M059J (cell line): ENCODE results near the gene MAP2K5. TPM values are rescaled to one million over a fixed set of nuclear protein-coding genes. Genes with fewer than 3 reads are reported as not detected.

Experiments
- DNase-seq: peaks from one replicate; pipeline ENCODE4 v3.0.0-alpha.2; 2012; ENCODE audit warnings: low read depth
- total RNA-seq: library from RNA; depleted of rRNA; stranded (reverse); fragments of >200 nt; shearing (Covaris generic); gene quantifications from 2 replicates; pipeline ENCODE4 v1.2.3, GENCODE V29; 2014; rRNA removed

The MAP2K5 gene
- total RNA-seq, result 5.5 and 18.0 TPM in 2 replicates

DNA sequence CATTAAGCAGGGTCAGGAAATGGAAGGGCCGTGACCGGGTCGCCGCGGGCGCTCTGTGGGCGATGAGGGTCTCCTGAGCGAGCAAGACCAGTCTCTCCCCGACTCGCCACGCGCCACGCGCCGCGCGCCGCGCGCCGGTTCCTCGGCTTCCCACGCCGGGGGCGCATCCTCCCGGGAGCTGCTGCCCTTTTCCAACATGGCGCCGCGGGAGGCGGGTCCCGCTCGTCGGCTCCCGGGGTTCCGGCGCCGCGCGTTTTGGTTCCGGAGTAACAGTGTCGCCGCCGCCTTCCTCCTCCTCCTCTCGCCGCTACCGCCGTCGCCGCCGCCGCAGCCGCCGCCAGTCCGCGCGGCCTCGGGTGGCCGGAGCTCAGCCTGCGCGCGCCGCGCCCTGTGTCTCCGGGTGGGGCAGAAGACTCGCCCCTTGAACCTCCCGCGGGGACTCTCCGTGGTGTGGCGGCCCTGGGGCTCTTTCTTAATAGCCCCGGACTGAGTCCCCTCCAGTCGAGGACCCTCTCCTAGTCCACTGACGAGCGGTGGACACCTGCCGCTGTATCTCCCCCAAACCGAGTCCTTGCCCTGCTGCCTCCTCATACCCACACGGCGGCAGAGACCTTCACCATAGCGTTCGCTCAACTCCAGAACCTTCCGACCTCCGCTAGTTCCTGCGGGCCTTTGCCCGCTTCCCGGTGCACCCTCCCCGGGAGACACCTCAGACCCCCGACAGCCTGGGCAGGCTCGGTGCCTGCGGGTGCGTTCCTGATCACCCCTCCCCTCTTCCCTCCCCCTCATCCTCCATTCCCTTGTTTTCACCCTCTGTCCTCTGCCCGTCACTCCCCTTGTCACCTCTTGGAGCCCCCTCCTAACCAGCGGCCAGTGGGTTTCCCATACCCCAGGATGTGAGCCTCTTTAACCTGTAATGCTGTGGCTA, at the start of gene MAP2K5:
Gene MAP2K5 (plus strand): TSS at position 284 of the 928 bp plus-strand sequence. CDS start 633 bp downstream, at position 917.
- DNase-seq, result peak; percentile 72

GRCh38 chr15:67495585-67495984, 46.9 kb upstream of the MAP2K5 start:
- DNase-seq, result no peak

GRCh38 chr15:67501177-67501835, 41.2 kb upstream of the MAP2K5 start:
- peak; percentile 57 for DNase-seq

DNA sequence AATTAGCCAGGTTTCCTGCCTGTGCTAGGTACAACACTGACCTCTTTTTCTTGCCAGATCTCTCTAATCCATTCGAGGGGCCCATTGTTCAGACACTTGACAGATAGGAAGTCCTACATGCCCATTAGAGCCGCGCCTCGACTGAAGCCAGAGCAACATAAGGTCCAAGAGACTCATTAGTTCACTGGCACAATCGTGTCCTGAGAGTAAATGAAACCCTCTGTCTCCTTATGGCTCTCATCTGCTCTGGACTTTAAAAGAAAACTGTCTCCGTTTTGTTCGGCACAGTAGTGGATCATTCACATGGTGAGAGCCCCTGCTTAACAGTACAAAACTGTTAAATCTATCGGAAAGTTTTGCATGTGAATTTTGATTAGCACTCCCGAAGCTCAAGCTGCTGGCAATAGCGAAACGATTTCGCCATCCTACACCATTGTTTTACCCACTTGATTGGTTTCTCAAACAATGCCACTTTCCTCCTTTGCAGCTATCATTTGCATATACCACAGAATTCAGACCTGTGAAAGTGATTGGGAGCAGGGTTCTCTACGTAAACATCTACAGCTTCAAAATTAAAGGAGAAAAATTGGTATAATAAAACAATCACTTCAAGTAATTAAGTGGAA, 40.6 kb upstream of the MAP2K5 start:
- DNase-seq, result no peak

- DNase-seq, result no peak
These were observed 38.4 kb upstream of the MAP2K5 start for GRCh38 chr15:67504056-67504455.

- DNase-seq, result no peak
These were observed 37.7 kb upstream of the MAP2K5 start for GRCh38 chr15:67504796-67505195.

DNA sequence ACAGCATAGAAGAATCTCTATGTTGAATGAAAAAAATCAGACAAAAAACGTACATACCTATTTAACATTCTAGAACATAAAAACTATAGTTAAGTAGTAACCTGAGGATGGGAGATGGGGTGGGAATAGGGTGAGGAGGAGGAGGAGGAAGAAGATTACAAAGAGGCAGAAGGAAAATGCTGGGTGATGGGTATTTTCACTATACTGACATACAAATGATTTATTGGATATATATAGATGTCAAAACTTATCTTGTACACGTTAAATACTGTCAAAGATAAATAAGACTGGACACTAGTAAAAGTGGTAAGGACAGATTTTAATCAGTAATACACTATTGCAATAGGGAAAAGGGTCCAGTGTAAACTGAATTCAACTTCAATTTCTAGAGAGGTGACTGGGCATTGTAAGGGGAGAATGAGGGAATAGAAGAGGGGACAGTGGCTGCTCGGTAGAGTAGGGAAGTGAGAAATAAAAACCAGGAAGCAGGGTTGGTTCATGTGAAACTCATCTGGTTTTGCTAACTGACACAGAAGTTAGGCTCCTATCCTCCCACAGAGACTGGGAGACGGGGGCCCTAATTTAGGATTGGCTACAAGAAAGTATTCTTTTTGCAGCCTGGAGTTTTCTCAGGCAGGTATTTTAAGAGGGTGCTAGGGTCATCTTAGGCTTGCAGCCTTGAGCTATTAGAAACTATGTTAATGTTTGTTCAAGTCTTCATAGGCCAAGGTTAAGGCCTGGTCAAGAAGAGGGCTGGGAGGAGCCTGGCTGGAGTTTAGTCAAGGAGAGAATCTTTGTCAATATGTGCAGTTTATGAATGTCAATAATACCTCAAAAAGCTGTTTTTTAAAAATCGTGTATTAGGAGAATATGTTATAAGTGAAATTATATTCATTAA, 36.6 kb upstream of the MAP2K5 start:
- DNase-seq, result no peak

DNA sequence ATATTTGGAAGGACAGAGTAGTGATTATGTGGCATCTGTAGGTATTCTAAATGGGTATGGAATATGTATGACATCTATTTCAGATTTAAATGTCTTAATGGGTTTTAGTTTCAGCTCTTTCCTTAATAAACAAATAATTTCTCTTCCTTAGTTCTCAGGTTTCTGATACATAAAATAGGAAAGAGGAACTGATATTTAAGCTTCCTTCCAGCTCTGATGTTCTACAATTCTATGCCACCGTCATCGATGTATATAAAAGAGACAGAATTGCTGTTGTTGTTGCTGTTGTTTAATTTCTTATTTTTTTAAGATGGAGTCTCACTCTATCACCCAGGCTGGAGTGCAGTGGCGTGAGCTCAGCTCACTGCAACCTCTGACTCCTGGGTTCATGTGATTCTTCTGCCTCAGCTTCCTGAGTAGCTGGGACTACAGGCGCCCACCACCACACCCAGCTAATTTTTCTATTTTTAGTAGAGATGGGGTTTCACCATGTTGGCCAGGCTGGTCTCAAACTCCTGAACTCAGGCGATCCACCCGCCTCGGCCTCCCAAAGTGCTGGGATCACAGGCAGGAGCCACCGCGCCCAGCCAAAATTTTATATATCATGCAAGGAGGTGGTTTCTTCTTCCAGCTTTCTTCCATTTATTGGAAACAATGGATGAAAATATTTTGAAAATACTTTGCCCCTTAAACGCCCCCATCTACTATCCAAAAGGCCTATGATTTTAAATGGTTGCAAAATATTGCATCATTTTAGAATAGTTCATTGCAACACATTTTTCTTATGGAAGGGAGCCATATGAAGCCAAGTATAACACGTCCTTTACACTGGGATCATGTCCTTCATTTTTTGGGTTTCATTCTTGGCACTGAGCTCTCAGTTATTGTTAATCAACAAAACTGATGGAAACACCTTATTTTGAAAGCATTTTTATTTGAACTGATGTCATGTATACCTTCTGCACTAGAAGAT, 35.4 kb upstream of the MAP2K5 start:
- no peak for DNase-seq

GRCh38 chr15:67508407-67508806, 34.1 kb upstream of the MAP2K5 start:
- DNase-seq, result no peak

- DNase-seq, result no peak
These were observed 32.6 kb upstream of the MAP2K5 start for GRCh38 chr15:67509918-67510317.

DNA sequence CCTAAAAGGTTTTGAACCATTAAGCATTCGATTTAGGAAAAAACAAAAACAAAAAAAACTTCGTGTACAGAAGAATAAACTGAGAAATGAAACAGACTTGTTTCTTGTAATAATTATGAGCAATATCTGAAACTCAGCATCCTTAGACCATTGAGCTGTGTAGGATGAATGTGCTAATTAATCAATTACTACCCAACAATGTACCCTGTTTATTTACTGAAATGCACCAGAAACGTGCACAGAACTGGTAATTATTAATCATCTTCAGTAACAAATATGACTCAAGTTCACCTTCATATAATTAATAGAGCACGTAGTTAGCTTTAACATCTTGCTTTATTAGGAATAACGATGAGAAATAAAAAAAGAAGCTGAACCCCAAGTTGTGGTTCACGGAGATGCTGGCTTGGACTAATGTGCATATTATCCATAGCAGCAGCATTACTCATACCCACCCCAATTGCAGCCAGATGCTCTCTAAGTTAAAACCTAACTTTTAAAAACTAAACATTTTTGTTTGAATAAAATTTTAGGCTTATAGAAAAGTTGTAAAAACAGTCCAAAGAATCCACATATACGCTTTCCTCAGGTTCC, 31.8 kb upstream of the MAP2K5 start:
- peak; percentile 74 for DNase-seq

- DNase-seq, result peak; percentile 46
These were observed 30.9 kb upstream of the MAP2K5 start for GRCh38 chr15:67511606-67512005.

DNA sequence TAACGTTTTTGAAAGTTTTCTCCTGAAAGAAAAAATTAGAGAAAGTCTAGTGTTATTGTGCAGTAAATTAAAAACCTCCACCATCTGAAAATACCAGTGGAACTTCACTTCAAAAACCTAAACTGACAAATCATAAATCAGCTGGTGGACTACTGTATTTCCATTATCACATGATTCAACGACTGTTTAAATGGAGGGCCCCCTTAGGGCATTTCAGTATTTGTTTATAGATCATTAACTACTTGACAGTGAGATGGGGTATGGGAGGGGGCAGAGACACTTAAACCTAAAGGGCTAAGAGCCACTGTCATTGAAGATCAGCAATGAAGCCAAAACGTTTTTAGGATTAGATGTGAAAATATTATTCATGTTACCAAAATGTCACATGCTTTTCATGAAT, 30.4 kb upstream of the MAP2K5 start:
- DNase-seq, result peak; percentile 60

- no peak for DNase-seq
These were observed 29.4 kb upstream of the MAP2K5 start for GRCh38 chr15:67512933-67513714.

DNA sequence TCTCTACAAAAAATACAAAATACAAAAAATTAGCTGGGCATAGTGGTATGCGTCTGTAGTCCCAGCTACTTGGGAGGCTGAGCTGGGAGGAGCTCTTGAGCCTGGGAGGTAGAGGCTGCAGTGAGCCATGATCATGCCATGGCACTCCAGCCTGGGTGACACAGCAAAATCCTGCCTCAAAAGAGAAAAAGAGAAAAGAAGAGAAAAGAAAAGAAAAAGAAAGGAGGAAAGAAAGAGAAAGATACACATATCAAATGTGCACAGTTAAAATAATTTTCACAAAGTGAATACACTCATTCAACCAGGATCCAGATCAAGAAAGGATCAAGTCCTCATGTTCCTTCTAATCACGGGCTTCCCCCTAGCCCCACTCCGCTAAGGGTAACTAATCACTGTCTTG, 27.4 kb upstream of the MAP2K5 start:
- DNase-seq, result no peak

GRCh38 chr15:67515557-67515956, 26.9 kb upstream of the MAP2K5 start:
- DNase-seq, result no peak

GRCh38 chr15:67520321-67521028, 22.0 kb upstream of the MAP2K5 start:
- no peak for DNase-seq

DNA sequence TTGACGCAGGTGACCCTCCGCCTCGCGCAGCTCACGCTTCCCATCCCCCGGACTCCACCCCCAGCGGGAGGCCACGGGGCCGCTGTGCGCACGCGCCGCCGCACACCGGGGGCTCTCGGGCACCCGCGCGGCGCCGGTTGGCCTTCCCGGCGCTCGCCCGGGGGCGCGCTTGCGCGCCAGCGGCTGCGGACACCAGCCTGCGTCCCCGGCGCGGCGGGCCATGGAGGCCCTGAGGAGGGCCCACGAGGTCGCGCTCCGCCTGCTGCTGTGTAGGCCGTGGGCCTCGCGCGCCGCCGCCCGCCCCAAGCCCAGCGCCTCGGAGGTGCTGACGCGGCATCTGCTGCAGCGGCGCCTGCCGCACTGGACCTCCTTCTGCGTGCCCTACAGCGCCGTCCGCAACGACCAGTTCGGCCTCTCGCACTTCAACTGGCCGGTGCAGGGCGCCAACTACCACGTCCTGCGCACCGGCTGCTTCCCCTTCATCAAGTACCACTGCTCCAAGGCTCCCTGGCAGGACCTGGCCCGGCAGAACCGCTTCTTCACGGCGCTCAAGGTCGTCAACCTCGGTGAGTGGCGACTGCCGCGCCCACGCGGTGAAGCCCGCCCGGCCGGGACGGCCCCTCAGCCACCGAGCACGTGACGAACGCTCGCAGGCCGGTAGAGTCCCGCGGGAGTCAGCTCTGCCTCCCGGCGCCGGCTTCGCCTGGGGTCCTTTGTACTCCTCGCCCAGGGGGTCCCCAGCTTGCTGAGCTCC, 21.3 kb upstream of the MAP2K5 start, which contains the start of gene C15orf61:
Gene C15orf61 (plus strand): TSS at position 103 of the 754 bp plus-strand sequence. CDS start 118 bp downstream, at position 221.
- DNase-seq, result peak; percentile 73
